HG02870 (cell line): Measurements from ENCODE around the gene UPK1A.
"Not testable (repeated sequence)": the region's sequence is repeated elsewhere in the genome, so short reads cannot be mapped to it uniquely, and the experiment has no call there.

Source experiments
- ATAC-seq: cut with Tn5 transposase; IDR thresholded peaks from one replicate; pipeline ENCODE4 v1.9.1; 2021; ENCODE audit warnings: mild to moderate bottlenecking, moderate library complexity; ENCODE audit not compliant: unreplicated experiment

Gene UPK1A

DNA sequence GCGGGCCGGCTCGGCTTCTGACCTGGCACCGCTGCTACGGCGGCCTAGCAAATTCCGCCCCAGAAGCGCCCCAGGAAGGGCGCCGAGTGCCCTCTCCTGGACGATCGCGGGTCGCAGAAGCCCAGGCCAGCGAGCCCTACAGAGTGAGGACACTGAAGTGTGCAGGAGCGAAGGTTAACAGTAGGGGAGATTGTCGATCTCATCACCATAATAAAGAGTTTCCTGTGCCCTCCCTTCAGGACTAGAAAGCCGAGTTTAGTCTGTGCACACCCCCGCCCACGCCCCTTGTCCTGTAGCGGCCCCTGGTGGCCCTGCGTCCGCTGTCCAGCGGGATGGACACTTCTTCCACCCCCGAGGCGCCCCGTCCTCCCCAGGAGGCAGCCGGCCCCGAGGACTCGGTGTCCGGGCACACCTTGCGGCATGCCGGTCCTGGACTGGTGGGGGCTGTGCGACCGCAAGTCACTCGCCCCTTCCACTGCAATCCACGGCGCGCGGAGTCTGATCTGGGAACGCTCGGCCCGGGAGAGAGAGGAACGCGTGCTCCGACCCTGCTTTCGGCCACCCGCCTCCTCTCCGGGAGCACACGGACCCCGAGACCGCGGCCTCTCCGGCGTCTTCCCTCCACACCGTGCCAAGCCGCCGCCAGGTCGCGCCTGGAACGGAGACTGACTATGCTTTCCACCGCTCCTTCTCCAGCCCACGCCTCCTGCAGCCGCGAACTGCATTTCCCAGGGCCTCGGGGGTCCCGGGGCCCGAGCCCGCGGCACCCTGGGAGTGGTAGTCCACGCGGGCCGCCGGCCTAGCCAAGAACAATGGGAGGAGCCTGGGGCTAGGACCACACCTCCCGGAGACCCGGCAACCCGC is 50.7 kb downstream of the UPK1A start:
- ATAC-seq = peak; percentile 53

DNA sequence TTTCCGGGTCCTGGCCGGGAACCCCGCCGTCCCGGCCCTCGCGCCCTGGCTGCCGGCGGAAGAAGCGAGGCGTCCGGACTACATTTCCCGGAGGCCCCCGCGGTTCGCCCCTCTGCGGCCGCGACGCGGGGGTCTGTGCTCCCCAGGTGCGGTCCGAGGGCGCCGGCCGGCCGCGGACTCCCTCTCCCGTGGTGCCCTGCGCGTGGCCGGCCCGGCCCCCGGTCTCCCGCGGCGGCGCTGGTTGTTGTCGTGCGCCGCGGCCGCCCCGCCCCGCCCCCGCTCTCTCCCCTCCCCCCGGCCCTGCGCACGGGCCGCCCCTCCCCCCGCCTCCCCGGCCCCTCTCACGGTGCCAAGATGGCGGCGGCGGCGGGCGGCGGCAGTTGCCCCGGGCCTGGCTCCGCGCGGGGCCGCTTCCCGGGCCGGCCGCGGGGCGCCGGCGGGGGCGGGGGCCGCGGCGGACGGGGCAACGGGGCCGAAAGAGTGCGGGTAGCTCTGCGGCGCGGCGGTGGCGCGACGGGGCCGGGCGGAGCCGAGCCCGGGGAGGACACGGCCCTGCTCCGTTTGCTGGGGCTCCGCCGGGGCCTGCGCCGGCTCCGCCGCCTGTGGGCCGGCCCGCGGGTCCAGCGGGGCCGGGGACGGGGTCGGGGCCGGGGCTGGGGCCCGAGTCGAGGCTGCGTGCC is 51.5 kb downstream of the UPK1A start, which contains the start of gene KMT2B:
Gene KMT2B, plus strand, starts transcription at position 339 of the 680 bp plus-strand sequence. Its CDS starts 16 bp downstream, at position 355.
- ATAC-seq = no peak

DNA sequence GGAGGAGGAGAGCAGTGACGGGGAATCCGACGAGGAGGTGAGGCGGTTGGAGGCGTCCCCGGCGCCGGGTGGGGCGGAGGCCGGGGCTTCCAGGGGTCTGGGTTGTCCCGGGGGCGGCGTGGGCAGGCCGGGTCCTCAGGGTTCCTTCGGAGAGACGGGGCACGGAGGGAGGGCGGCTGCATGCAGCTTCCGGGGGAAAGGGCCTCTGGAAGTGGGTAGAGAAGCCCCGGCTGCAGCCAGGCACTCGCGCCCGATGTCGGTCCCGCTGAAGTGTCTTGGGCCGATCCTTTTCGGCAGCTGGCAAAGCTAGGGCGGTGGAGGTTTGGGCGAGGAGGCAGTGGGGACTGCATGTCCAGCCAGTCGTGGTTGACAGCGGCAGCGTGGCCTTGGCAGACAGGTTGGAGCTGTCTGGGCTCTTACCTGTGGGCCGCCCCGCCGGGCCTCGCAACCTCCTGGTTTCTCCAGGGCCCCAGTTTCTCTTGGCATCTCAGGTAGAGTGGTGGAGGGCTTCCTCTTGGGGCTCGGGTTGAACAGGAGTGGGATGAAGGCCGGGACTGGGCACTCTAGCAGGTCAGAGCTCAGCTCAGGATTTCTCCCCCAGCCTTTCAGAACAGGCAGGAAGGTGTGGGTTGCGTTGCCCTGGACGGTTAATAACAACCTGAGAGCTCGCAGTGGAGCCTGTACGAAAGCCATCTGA is 52.2 kb downstream of the UPK1A start:
- ATAC-seq = no peak

DNA sequence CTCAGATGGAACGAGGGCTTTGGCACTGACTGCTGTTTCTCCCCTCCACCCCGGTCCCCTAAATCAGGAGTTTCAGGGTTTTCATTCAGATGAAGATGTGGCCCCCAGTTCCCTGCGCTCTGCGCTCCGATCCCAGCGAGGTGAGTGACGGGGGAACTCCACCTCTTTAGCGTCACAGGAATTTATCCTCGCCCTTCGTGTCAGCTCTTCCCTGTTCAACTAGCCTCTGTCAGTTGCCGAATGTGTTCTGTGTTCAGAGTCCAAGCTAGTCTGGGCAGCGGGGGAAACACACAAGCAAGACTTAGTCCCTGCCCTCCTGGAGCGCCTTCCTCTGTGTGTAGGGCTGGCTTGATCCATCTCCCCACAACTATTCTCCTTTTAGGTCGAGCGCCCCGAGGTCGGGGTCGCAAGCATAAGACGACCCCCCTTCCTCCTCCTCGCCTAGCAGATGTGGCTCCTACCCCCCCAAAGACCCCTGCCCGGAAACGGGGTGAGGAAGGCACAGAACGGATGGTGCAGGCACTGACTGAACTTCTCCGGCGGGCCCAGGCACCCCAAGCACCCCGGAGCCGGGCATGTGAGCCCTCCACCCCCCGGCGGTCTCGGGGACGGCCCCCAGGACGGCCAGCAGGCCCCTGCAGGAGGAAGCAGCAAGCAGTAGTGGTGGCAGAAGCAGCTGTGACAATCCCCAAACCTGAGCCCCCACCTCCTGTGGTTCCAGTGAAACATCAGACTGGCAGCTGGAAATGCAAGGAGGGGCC is 53.3 kb downstream of the UPK1A start:
- no peak for ATAC-seq

GRCh38 chr19:35720163-35720524 is 53.8 kb downstream of the UPK1A start:
- no peak for ATAC-seq

- ATAC-seq = no peak
Observed at GRCh38 chr19:35720648-35721047, 54.3 kb downstream of the UPK1A start.

DNA sequence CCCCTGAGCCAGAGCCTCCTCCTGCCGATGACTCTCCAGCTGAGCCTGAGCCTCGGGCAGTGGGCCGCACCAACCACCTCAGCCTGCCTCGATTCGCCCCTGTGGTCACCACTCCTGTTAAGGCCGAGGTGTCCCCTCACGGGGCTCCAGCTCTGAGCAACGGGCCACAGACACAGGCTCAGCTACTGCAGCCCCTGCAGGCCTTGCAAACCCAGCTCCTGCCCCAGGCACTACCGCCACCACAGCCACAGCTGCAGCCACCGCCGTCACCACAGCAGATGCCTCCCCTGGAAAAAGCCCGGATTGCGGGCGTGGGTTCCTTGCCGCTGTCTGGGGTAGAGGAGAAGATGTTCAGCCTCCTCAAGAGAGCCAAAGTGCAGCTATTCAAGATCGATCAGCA is 55.1 kb downstream of the UPK1A start:
- no peak for ATAC-seq

DNA sequence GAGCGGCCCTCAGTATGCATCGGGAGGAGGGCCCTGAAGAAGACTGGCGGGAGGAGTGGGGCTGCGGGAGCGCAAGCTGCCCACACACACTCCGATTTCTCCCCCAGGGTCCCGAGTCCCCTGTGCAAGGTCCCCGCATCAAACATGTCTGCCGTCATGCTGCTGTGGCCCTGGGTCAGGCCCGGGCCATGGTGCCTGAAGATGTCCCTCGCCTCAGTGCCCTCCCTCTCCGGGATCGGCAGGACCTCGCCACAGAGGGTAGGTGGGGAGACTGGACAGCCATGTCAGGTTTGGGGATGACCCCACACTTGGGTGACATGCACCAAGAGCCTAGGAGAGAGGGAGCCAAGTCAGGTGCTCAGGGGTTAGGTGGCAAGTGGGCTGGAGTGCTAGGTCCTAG is 56.1 kb downstream of the UPK1A start:
- no peak for ATAC-seq

DNA sequence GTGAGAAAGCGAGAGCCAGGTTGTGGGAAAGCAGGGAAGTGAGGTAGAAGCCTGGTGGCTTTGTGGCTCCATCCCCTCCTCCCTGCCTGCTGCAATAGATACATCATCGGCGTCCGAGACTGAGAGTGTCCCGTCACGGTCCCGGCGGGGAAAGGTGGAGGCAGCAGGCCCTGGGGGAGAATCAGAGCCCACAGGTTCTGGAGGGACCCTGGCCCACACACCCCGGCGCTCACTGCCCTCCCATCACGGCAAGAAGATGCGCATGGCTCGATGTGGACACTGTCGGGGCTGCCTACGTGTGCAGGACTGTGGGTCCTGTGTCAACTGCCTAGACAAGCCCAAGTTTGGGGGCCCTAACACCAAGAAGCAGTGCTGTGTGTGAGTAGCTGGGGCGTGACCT is 56.6 kb downstream of the UPK1A start:
- no peak for ATAC-seq

DNA sequence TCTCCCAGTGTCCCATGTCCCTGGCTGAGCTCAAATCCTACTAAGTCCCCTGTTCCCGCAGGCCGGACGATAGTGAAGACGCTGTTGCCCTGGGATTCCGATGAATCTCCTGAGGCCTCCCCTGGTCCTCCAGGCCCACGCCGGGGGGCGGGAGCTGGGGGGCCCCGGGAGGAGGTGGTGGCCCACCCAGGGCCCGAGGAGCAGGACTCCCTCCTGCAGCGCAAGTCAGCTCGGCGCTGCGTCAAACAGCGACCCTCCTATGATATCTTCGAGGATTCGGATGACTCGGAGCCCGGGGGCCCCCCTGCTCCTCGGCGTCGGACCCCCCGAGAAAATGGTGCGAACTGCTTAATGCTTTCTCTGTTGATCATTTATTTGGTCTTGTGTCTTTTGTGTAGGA is 57.4 kb downstream of the UPK1A start:
- no peak for ATAC-seq

DNA sequence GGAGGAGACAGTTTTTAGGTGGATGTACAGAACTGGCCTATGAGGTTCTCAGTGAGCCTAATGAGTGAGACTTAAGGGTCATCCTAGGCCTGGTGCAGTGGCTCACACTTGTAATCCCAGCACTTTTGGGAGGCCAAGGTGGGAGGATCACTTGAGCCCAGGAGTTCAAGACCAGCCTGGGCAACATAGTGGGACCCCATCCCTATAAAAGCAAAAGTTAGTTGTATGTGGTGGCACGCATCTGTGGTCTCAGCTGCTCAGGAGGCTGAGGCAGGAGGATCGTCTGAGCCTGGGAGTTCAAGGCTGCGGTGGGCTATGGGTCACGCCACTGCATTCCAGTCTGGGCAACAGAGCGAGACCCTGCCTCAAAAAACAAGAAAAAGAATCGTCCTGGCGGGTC is 57.8 kb downstream of the UPK1A start:
- not testable (repeated sequence) for ATAC-seq

DNA sequence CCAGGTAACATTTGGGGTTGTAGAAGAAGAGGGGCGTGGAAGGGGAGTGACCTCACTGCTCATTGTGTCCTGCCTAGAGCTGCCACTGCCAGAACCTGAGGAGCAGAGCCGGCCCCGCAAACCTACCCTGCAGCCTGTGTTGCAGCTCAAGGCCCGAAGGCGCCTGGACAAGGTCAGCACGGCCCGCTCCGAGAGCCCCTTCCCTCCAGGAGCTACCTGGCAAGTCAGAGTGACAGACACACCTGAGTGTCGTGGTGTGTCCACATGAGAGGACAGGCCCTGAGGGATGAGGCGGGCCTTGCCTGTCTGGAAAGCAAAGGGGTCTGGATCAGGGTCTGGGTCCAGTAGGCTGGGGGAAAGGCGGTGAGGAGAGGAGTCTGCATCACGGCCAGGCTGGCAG is 58.2 kb downstream of the UPK1A start:
- no peak for ATAC-seq

DNA sequence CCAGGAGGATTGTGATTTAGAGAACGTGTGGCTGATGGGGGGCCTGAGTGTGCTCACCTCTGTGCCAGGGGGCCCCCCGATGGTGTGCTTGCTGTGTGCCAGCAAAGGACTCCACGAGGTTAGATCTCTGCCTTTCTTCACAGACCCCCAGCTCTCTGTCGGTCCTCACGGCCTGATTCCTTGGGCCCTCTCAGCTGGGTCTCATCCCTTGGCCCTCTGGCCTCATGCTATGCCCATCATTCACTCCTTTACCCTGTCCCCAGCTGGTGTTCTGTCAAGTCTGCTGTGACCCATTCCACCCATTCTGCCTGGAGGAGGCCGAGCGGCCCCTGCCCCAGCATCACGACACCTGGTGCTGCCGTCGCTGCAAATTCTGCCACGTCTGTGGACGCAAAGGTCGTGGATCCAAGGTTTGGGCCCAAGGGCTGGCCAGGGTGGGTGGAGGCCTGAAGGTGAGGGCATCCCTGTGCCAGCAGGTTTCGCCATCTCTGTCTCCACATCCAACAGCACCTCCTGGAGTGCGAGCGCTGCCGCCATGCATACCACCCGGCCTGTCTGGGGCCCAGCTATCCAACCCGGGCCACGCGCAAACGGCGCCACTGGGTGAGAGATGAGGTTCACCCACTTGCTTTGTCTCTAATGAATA is 59.0 kb downstream of the UPK1A start:
- no peak for ATAC-seq

- no peak for ATAC-seq
Observed at GRCh38 chr19:35727053-35727955, 61.0 kb downstream of the UPK1A start.
